GM12864 (cell line): Measurements from ENCODE around the gene PASD1.

ENCODE experiments used
- DNase-seq: peaks from one replicate; pipeline ENCODE4 v3.0.0-alpha.2; 2011; ENCODE audit warnings: low read depth
- H3K4me3 ChIP-seq: 2 replicates; pipeline ENCODE4 v1.5.1; 2011; ENCODE audit warnings: mild to moderate bottlenecking, low read depth, low read length, control low read depth
- TF ChIP-seq, protein P1 (sequence below): IDR thresholded peaks from 2 replicates; pipeline ENCODE4 v1.5.1; 2011; ENCODE audit warnings: low read depth, mild to moderate bottlenecking, moderate library complexity, low read length, control low read depth, inconsistent platforms; ENCODE audit errors: missing control alignments

PASD1 gene

DNA sequence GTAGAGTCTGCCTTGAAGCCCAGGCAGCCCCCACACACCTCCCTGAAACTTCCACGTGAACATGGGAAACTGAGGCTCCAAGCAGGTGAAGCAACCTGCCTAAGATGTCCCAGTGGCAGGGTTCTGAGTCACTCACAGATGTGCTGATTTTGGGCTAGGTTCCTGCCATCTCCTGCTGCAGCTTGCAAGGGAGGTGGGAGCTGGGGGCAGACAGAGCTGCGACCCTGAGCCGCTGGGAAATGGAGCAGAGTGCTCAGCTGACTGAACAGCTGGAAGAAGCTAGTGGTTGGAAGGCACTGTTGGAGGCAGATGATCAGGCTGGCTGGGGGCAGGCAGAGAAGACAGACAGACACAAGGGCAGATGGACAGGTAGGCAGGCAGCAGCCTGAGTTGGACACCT lies 148.8 kb downstream of the PASD1 start:
- TF ChIP-seq, protein P1, sequence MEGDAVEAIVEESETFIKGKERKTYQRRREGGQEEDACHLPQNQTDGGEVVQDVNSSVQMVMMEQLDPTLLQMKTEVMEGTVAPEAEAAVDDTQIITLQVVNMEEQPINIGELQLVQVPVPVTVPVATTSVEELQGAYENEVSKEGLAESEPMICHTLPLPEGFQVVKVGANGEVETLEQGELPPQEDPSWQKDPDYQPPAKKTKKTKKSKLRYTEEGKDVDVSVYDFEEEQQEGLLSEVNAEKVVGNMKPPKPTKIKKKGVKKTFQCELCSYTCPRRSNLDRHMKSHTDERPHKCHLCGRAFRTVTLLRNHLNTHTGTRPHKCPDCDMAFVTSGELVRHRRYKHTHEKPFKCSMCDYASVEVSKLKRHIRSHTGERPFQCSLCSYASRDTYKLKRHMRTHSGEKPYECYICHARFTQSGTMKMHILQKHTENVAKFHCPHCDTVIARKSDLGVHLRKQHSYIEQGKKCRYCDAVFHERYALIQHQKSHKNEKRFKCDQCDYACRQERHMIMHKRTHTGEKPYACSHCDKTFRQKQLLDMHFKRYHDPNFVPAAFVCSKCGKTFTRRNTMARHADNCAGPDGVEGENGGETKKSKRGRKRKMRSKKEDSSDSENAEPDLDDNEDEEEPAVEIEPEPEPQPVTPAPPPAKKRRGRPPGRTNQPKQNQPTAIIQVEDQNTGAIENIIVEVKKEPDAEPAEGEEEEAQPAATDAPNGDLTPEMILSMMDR = no peak
- DNase-seq = no peak
- no peak overlapping the region for H3K4me3 ChIP-seq

DNA sequence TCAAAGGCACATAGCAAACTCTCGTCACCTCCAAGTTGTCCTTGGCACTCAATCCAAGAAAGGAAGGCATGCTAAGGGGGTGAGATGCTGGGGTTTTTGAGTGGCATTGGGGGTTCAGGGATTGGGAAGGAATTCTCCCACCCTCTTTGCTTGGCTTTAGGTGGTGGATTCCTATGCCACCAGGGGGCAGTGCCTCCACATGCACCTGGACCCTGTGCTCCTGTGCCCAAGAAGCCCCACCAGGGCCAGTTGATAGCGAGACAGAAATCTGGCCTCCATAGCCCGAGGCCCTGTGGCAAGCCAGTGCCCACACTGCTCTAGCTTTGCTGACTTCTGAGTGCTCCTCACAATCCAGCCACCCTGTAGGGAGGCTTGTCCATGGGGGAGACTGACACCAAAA lies 150.4 kb downstream of the PASD1 start:
- H3K4me3 ChIP-seq = no peak overlapping the region
- TF ChIP-seq, protein P1 = peak; percentile 71
- no peak for DNase-seq

DNA sequence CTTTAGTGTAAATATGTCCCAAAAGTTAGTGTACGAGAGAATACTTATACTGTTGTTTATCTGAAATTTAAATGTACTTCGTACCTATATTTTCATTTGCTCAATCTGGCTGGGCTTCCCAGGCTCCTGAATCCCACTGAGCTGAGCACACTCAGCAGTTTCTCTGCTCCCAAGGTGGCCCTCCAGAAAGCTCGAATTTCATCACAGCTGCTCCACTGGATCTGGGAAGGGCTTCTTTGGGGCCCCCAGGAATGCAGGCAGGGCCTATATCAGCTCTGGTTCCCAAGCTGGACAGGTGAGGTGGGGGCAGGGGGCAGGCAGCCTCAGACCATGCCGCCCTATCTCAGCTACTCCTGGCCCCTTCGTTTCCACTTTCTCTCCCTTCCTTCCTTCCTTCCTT lies 150.9 kb downstream of the PASD1 start:
- no peak overlapping the region for H3K4me3 ChIP-seq
- DNase-seq = no peak
- TF ChIP-seq, protein P1 = no peak

DNA sequence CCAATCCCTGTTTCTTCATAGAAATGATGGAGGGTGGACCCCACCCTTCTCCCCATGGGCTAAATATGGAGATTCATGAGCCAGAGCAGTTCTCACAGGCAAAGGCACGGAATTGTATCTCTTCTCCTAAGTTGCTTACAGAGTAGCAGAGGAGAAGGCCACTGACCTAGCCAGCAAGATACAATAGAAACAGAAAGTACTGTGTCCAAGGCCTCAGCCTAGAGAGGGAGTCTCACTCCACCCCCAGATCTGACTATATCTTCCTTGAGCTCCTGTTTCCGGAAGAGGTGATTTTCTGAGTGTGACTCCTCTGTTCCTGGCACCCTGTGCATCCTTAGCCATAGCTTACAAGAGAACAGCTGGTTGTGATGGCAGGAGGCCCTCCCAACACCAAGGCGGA lies 152.3 kb downstream of the PASD1 start, which contains the start of gene FATE1:
FATE1 (plus strand) TSS at position 284 of the 400 bp plus-strand sequence; CDS start at position 369, 85 bp downstream.
- DNase-seq = no peak
- TF ChIP-seq, protein P1 = no peak
- H3K4me3 ChIP-seq = no peak within 1 kb of the TSS

DNA sequence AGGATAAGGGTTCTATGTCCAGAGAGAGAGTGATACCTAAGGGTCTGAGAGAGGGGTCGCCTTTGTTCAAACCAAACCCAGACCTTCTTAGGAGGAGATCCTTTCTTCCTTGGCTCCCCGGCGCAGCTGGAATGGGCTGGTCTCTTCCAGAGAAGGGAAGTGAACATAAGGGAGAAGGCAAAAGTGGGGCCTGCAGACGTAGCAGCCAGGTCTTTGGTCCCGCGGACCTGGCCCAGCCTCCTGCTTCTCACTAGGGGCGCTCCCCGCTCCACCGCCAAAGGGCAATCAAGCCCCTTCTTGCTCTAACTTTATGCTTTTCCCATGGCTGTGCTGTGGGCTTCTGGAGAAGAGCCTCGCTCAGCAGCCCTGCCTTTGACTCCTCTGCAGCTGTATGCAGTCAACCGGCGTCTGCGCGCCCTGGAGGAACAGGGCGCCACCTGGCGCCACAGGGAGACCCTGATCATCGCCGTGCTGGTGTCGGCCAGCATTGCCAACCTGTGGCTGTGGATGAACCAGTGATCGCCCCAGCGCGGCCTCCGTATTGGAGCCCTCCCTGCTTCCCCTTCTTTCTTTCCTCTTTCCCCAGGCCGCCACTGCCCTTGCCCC lies 158.9 kb downstream of the PASD1 start:
- no peak for DNase-seq
- TF ChIP-seq, protein P1 = no peak
- no peak overlapping the region for H3K4me3 ChIP-seq

DNA sequence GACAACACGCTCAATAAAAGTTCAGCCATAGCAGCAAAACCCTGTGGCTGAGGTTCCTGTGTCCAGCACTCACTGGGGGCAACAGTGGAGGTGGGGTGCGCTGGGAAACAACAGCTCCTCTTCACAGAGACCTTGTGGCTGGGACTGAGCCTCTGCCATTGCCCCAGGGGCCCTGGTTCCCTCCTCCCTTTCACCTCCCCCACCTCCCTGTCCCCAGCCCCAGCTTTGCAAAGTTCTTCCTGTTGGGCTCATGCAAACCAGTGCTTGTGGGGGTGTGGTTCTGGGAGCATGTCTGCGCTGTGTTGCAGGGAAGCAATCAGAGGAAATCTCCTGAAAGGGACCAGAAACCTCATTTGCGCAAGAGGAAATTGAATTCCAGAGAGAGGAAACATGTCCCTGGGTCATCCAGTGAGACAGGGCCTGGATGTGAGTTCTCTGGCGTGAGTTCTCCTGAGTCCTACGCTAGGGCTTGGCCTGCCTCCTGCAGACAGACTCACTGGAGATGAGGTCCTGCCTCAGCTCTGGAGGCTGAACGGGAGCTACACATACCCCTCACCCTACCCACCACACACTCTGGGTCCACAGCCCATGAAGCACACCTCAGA lies 159.8 kb downstream of the PASD1 start:
- no peak overlapping the region for H3K4me3 ChIP-seq
- DNase-seq = no peak
- TF ChIP-seq, protein P1 = no peak
